Activated CD8-positive, alpha-beta T cell treated with anti-CD3 and anti-CD28 coated beads for 36 hours (primary cell): ENCODE data around the gene ELMOD3. TPM values are rescaled to one million over a fixed set of nuclear protein-coding genes. Genes with fewer than 3 reads are reported as not detected.

Experiments used
- ATAC-seq: fragments of 200-7000 bp; cut with Tn5 transposase; one replicate; pipeline ENCODE4 v1.10.0; 2021; ENCODE audit warnings: mild to moderate bottlenecking, moderate library complexity
- CTCF ChIA-PET: fragments of 350-600 bp; sonication (Branson Sonifier 250); formaldehyde crosslinking; loops from one replicate; lab custom pipeline; 2021; ENCODE audit warnings: antibody characterized with exemption; lab: Charles Lee
- POLR2A ChIA-PET: fragments of 350-600 bp; sonication (Branson Sonifier 250); formaldehyde crosslinking; loops from one replicate; lab custom pipeline; 2021; ENCODE audit warnings: antibody characterized with exemption; lab: Charles Lee
- DNase-seq: peaks from one replicate; pipeline ENCODE4 v3.0.0-alpha.2; 2020
- H3K27ac Mint-ChIP-seq: one replicate; pipeline ENCODE4 v1.8.0; 2021; ENCODE audit warnings: mild to moderate bottlenecking, mixed read lengths
- H3K27me3 Mint-ChIP-seq: one replicate; pipeline ENCODE4 v1.8.0; 2021; ENCODE audit warnings: mixed read lengths
- H3K36me3 Mint-ChIP-seq: one replicate; pipeline ENCODE4 v1.8.0; 2021; ENCODE audit warnings: low read depth, mixed read lengths
- H3K4me1 Mint-ChIP-seq: one replicate; pipeline ENCODE4 v1.8.0; 2021; ENCODE audit warnings: low read depth, mixed read lengths
- H3K4me3 Mint-ChIP-seq: one replicate; pipeline ENCODE4 v1.8.0; 2021; ENCODE audit warnings: mild to moderate bottlenecking, moderate library complexity, mixed read lengths
- H3K9me3 Mint-ChIP-seq: one replicate; pipeline ENCODE4 v1.8.0; 2021; ENCODE audit warnings: mixed read lengths
- CTCF ChIP-seq: fragments of 200-600 bp; IDR thresholded peaks from one replicate; pipeline ENCODE4 v1.8.0; 2022; ENCODE audit warnings: antibody characterized with exemption, mild to moderate bottlenecking
- intact Hi-C: fragments of 100-400 bp; cut with micrococcal nuclease; formaldehyde crosslinking; loops from one replicate; pipeline ENCODE4 v1.10.0; 2022
- total RNA-seq, 2 experiments: library from RNA; stranded (reverse); gene quantifications; one replicate each; pipeline ENCODE4 v1.2.3, GENCODE V29; 2021

The ELMOD3 gene
- total RNA-seq, 2 experiments from 2014 or later = 11.8 to 13.0 TPM

- Mint-ChIP-seq H3K27ac (no peak overlapping the region), H3K4me3 (no peak overlapping the region), H3K27me3 (no peaks in the 10 kb centered on the region), H3K4me1 (peaks cover 15% of the 10 kb centered on the region), H3K9me3 (peaks cover 9% of the 10 kb centered on the region), H3K36me3 (peaks cover 7% of the 10 kb centered on the region)
- ATAC-seq = no peak
- TF ChIP-seq CTCF = no peak
- intact Hi-C loops = no loop called here
- no peak for DNase-seq
- ChIA-PET POLR2A (interaction anchor here (0.9 to 1.7 kb wide), 4 partner anchors 17 to 186 kb away, joined by 3 to 6 read pairs (median 3); partner anchors contain the start of gene MAT2A), CTCF (interaction anchor here (1.1 kb wide), 1 partner anchor 10 kb away, joined by 6 read pairs; no protein-coding TSS in a partner anchor)
Measured at GRCh38 chr2:85401464-85401805, 46.9 kb downstream of the ELMOD3 start.

GRCh38 chr2:85401844-85402243 lies 47.3 kb downstream of the ELMOD3 start:
- TF ChIP-seq CTCF = no peak

GRCh38 chr2:85405201-85406059 lies 50.9 kb downstream of the ELMOD3 start:
- ATAC-seq (peak; percentile 88), DNase-seq (peak; percentile 80)
- no peak for TF ChIP-seq CTCF
- peak overlapping the region; percentile 52 for H3K27ac Mint-ChIP-seq
- ChIA-PET POLR2A (interaction anchor here (0.6 to 1.6 kb wide), 4 partner anchors 9 to 158 kb away, joined by 3 to 5 read pairs (median 3); partner anchors contain the start of gene GGCX), CTCF (interaction anchor here (0.7 to 1.2 kb wide), 3 partner anchors 14 to 72 kb away, joined by 3 read pairs; no protein-coding TSS in a partner anchor)
- no peaks in the 10 kb centered on the region for H3K27me3 Mint-ChIP-seq
- H3K9me3 Mint-ChIP-seq = peaks cover 9% of the 10 kb centered on the region
- H3K4me1 Mint-ChIP-seq = peaks cover 35% of the 10 kb centered on the region
- peaks cover 7% of the 10 kb centered on the region for H3K36me3 Mint-ChIP-seq
- intact Hi-C loops = no loop called here
- H3K4me3 Mint-ChIP-seq = peak overlapping the region; percentile 26

More at GRCh38 chr2:85401844-85402243, 47.3 kb downstream of the ELMOD3 start:
- Mint-ChIP-seq H3K36me3 (peaks cover 7% of the 10 kb centered on the region), H3K4me3 (no peak overlapping the region), H3K27ac (no peak overlapping the region), H3K27me3 (no peaks in the 10 kb centered on the region), H3K4me1 (peaks cover 15% of the 10 kb centered on the region), H3K9me3 (peaks cover 9% of the 10 kb centered on the region)
- intact Hi-C loops = no loop called here
- ATAC-seq = no peak
- ChIA-PET CTCF (no interaction called here), POLR2A (interaction anchor here (0.7 to 1.7 kb wide), 5 partner anchors 17 to 186 kb away, joined by 3 to 6 read pairs (median 3); partner anchors contain the start of gene MAT2A)
- no peak for DNase-seq

- no peaks in the 10 kb centered on the region for H3K36me3 Mint-ChIP-seq
- H3K4me1 Mint-ChIP-seq = peaks cover 49% of the 10 kb centered on the region
- ATAC-seq = peak; percentile 21
- H3K4me3 Mint-ChIP-seq = peak within 1 kb of the TSS; percentile 45
- ChIA-PET POLR2A (interaction anchor here (0.5 to 15.2 kb wide), 3 partner anchors 107 to 143 kb away, joined by 3 to 331 read pairs (median 3); partner anchors contain the start of gene MAT2A), CTCF (interaction anchor here (2.6 kb wide), 1 partner anchor 9 kb away, joined by 13 read pairs; the partner anchor contains the start of gene SH2D6)
- no peak for TF ChIP-seq CTCF
- no peak within 1 kb of the TSS for H3K27ac Mint-ChIP-seq
- peak; percentile 61 for DNase-seq
- no peaks in the 10 kb centered on the region for H3K9me3 Mint-ChIP-seq
- intact Hi-C loops = no loop called here
- H3K27me3 Mint-ChIP-seq = no peaks in the 10 kb centered on the region
Measured at GRCh38 chr2:85409845-85410583, 55.4 kb downstream of the ELMOD3 start, which contains the start of gene CAPG. CAPG (minus strand) TSS chr2:85410366; CDS start chr2:85402145, 8,221 bp downstream.
